ENCODE measurements around the gene DGKQ.

DNA sequence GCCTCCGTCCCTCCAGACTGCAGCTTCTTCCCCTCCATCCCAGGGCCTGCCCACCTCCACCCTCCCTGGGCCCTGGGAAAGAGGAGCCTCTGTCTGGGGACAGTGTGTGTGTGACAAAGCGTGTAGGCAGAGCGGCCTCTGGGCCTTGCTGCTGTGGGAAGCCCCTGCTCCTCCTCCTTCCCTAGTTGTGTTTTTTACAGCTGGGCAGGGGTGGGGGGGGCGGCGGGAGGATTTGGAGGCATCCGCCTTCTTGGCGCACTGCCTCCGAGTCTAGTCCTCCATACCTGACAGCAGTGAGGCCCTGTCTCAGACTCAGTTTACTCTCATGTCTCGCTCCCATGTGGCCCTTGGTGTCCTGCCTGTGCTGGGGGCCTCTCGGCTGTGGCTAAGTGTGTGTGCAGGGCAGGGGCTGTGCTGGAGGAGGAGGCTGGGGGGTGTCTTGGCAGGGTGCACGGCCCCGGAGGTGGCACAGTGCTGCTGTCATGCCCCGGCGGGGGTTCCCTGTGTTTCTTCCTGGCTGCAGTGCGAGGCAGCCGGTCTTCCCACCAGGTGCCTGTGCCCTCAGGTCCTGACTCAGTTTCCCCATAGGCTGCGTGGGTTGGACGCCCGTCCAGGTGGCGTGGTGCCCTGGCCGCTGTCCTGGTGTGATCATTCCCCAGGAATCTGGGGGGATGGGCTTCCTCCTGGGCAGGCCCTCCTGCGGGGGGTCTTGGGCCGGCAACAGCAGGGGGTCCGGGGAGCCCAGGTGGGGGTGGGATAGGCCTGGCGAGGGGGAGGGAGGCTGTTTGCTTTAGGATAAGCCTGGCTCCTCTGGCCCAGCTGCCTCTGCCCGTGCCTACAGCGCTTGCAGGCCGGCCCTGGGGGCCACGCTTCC is 45.0 kb upstream of the DGKQ start:
- no peak for TF ChIP-seq POLR2AphosphoS5 (IDR thresholded peaks at IDR 0.05; ENCODE audit: low read depth, low read length)
- TF ChIP-seq, protein P1, sequence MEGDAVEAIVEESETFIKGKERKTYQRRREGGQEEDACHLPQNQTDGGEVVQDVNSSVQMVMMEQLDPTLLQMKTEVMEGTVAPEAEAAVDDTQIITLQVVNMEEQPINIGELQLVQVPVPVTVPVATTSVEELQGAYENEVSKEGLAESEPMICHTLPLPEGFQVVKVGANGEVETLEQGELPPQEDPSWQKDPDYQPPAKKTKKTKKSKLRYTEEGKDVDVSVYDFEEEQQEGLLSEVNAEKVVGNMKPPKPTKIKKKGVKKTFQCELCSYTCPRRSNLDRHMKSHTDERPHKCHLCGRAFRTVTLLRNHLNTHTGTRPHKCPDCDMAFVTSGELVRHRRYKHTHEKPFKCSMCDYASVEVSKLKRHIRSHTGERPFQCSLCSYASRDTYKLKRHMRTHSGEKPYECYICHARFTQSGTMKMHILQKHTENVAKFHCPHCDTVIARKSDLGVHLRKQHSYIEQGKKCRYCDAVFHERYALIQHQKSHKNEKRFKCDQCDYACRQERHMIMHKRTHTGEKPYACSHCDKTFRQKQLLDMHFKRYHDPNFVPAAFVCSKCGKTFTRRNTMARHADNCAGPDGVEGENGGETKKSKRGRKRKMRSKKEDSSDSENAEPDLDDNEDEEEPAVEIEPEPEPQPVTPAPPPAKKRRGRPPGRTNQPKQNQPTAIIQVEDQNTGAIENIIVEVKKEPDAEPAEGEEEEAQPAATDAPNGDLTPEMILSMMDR (IDR thresholded peaks at IDR 0.05): no peak
- TF ChIP-seq JUND (IDR thresholded peaks at IDR 0.05): no peak
- no peak for TF ChIP-seq RAD21 (IDR thresholded peaks at IDR 0.05; ENCODE audit: low read length)
- no peak for TF ChIP-seq EP300 (IDR thresholded peaks at IDR 0.05; ENCODE audit: borderline replicate concordance in 1 of 2, low read depth in 1 of 2, low read length in 1 of 2)
- TF ChIP-seq SMC3 (IDR thresholded peaks at IDR 0.05; ENCODE audit: low read depth, low read length): no peak
- no peak for TF ChIP-seq FOSL2 (IDR thresholded peaks at IDR 0.05; ENCODE audit: borderline replicate concordance, low read depth)
- TF ChIP-seq, protein P2, sequence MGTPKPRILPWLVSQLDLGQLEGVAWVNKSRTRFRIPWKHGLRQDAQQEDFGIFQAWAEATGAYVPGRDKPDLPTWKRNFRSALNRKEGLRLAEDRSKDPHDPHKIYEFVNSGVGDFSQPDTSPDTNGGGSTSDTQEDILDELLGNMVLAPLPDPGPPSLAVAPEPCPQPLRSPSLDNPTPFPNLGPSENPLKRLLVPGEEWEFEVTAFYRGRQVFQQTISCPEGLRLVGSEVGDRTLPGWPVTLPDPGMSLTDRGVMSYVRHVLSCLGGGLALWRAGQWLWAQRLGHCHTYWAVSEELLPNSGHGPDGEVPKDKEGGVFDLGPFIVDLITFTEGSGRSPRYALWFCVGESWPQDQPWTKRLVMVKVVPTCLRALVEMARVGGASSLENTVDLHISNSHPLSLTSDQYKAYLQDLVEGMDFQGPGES (IDR thresholded peaks at IDR 0.05; ENCODE audit: low read depth, low read length): no peak
- no peak for TF ChIP-seq GATA2 (CRISPR knock-in tag; IDR thresholded peaks at IDR 0.05)
- TF ChIP-seq USF2 (IDR thresholded peaks at IDR 0.05; ENCODE audit: borderline replicate concordance, low read depth, low read length): no peak
- no peak for TF ChIP-seq USF1 (IDR thresholded peaks at IDR 0.05; ENCODE audit: borderline replicate concordance, low read depth)
- TF ChIP-seq PBX3 (IDR thresholded peaks at IDR 0.05): no peak
- no peak for TF ChIP-seq NRF1 (IDR thresholded peaks at IDR 0.05; ENCODE audit: low read depth, low read length)
- no peak for TF ChIP-seq TAF1 (IDR thresholded peaks at IDR 0.05; ENCODE audit: borderline replicate concordance, low read depth, low read length)
